GM19240 (cell line): ENCODE data around the gene AGAP1.

ENCODE experiments used
- DNase-seq: peaks from one replicate; pipeline ENCODE4 v3.0.0; 2011; ENCODE audit warnings: low spot score; ENCODE audit not compliant: insufficient read length

AGAP1 gene

GRCh38 chr2:235979037-235979436, 485.2 kb downstream of the AGAP1 start:
- DNase-seq = no peak

GRCh38 chr2:235979753-235980435, 486.1 kb downstream of the AGAP1 start:
- no peak for DNase-seq

GRCh38 chr2:235981631-235982030, 487.8 kb downstream of the AGAP1 start:
- DNase-seq = no peak

- DNase-seq = no peak
Measured at GRCh38 chr2:235983016-235983415, 489.2 kb downstream of the AGAP1 start.

GRCh38 chr2:235984552-235984951, 490.7 kb downstream of the AGAP1 start:
- no peak for DNase-seq

- no peak for DNase-seq
Measured at GRCh38 chr2:235986361-235986760, 492.5 kb downstream of the AGAP1 start.

GRCh38 chr2:235988271-235989015, 494.6 kb downstream of the AGAP1 start:
- no peak for DNase-seq

GRCh38 chr2:235989591-235989990, 495.7 kb downstream of the AGAP1 start:
- DNase-seq = no peak

GRCh38 chr2:235990344-235990743, 496.5 kb downstream of the AGAP1 start:
- no peak for DNase-seq

- DNase-seq = no peak
Measured at GRCh38 chr2:235992024-235992423, 498.2 kb downstream of the AGAP1 start.

GRCh38 chr2:235996419-235996818, 502.6 kb downstream of the AGAP1 start:
- no peak for DNase-seq

- no peak for DNase-seq
Measured at GRCh38 chr2:235999011-235999410, 505.2 kb downstream of the AGAP1 start.

- DNase-seq = no peak
Measured at GRCh38 chr2:236001166-236001828, 507.5 kb downstream of the AGAP1 start.

- DNase-seq = no peak
Measured at GRCh38 chr2:236001854-236002253, 508.0 kb downstream of the AGAP1 start.

GRCh38 chr2:236008006-236008405, 514.2 kb downstream of the AGAP1 start:
- DNase-seq = no peak

GRCh38 chr2:236008857-236009256, 515.0 kb downstream of the AGAP1 start:
- no peak for DNase-seq

- no peak for DNase-seq
Measured at GRCh38 chr2:236010920-236011685, 517.3 kb downstream of the AGAP1 start.

GRCh38 chr2:236012155-236012554, 518.3 kb downstream of the AGAP1 start:
- DNase-seq = no peak

- DNase-seq = no peak
Measured at GRCh38 chr2:236014408-236015131, 520.7 kb downstream of the AGAP1 start.

- DNase-seq = no peak
Measured at GRCh38 chr2:236015171-236015570, 521.3 kb downstream of the AGAP1 start.

- DNase-seq = no peak
Measured at GRCh38 chr2:236016496-236016895, 522.7 kb downstream of the AGAP1 start.
